ENCODE results near the gene MYADM.
"Not testable (repeated sequence)": the region's sequence is repeated elsewhere in the genome, so short reads cannot be mapped to it uniquely, and the experiment has no call there.

Gene MYADM

DNA sequence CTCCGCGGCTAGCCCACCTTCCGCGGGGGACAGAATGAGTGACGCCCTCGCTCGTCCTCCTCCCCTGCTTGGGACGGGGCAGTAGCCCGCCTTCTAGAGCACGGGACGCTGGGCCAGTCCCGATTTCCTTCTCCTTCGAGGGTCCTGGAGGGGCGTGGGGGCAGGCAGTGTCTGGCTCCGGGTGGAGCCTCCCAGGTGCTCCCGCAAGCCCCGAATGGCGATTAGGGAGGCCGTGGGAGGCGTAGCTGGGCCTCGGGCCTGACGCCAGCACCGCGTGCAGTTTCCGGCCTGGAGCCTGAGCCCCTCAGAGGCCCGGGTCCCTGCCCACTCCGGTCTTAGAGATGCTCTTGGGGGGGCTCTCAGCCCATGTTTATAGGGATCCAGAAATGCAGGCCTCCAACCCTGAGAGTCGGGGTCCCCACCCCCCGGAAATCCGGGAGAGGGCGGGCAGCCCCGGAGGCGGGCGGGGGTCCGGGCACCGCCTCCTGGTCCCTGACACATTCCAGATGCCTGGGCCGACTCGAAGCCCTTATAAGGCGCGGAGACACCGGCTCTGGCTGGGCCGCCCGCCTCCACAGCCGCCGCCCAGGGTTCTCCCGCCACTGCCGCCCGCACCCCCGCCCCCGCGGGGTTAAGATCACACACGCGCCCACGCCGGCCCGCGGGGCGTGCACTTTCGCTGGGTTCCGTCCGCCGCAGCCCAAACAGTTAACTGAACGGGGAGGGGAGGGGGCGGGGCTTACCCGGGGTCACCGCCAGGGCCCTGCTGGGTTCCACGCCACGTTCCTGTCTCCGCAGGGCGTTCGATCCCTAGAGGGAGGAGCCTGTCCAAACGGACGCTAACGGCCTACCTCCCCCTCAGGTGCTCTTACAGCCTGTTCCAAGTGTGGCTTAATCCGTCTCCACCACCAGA, 1.5 kb downstream of the MYADM start:
- peak; percentile 87 for DNase-seq (ENCODE audit: low spot score)

DNA sequence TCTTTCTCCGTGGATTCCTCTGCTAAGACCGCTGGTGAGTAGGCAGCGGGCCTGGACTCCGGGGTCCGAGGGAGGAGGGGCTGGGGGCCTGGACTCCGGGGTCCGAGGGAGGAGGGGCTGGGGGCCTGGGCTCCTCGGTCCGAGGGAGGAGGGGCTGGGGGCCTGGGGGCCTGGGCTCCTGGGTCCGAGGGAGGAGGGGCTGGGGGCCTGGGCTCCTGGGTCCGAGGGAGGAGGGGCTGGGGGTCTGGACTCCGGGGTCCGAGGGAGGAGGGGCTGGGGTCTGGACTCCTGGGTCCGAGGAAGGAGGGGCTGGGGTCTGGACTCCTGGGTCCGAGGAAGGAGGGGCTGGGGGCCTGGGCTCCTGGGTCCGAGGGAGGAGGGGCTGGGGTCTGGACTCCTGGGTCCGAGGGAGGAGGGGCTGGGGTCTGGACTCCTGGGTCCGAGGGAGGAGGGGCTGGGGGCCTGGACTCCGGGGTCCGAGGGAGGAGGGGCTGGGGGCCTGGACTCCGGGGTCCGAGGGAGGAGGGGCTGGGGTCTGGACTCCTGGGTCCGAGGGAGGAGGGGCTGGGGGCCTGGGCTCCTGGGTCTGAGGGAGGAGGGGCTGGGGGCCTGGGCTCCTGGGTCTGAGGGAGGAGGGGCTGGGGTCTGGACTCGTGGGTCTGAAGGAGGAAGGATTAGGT, 2.3 kb downstream of the MYADM start:
- not testable (repeated sequence) for DNase-seq (ENCODE audit: low spot score)

DNA sequence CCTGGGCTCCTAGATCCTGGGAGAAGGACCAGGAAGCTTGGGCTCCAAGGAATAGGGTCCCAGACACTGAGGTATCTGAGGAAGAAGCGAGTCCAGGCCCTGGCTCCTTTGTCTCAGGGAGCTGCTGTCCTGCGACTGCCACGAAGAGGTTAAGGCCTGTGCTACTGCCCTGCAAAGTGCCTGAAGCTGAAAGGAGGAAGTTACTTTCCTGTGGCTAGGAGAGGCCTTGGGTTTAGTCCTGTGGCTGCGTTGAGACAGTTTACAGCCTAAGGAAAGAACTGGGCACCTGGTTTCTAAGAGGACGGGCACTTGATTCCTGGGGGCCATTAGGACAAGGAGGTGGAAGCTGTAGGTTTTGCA, 2.8 kb downstream of the MYADM start:
- no peak for DNase-seq (ENCODE audit: low spot score)

GRCh38 chr19:53871454-53871853, 3.8 kb downstream of the MYADM start:
- no peak for DNase-seq (ENCODE audit: low spot score)

GRCh38 chr19:53872762-53873161, 5.1 kb downstream of the MYADM start:
- DNase-seq (ENCODE audit: low spot score) = no peak

DNA sequence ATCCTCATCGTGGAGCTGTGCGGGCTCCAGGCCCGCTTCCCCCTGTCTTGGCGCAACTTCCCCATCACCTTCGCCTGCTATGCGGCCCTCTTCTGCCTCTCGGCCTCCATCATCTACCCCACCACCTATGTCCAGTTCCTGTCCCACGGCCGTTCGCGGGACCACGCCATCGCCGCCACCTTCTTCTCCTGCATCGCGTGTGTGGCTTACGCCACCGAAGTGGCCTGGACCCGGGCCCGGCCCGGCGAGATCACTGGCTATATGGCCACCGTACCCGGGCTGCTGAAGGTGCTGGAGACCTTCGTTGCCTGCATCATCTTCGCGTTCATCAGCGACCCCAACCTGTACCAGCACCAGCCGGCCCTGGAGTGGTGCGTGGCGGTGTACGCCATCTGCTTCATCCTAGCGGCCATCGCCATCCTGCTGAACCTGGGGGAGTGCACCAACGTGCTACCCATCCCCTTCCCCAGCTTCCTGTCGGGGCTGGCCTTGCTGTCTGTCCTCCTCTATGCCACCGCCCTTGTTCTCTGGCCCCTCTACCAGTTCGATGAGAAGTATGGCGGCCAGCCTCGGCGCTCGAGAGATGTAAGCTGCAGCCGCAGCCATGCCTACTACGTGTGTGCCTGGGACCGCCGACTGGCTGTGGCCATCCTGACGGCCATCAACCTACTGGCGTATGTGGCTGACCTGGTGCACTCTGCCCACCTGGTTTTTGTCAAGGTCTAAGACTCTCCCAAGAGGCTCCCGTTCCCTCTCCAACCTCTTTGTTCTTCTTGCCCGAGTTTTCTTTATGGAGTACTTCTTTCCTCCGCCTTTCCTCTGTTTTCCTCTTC, 6.3 kb downstream of the MYADM start:
- no peak for DNase-seq (ENCODE audit: low spot score)

GRCh38 chr19:53874606-53874990, 6.9 kb downstream of the MYADM start:
- no peak for DNase-seq (ENCODE audit: low spot score)

DNA sequence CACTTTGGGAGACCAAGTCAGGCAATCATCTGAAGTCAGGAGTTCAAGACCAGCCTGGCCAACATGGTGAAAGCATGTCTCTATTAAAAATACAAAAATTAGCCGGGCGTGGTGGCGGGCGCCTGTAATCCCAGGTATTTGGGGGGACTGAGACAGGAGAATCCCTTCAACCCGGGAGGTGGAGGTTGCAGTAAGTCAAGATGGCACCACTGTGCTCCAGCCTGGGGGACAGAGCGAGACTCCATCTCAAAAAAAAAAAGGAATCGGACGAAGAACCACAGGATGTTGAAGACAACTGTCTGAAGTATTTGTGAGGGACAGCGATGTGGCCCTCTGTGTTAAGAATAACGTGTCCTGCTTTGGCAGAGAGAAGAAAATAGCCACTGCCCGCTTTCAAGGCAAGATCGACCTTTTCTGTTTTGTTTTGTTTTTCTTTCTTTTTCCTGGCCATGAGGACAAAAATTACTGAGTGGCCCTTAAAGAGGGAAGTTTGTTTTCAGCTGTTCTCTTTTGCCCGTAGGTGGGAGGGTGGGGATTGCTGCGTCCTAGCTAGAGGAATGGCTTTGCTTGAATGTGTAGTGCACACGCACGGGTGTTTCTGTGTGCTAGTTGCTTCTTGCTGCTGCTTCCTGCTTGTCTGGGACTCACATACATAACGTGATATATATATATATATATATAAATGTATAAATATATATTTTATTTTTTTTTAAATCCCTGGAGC, 8.1 kb downstream of the MYADM start:
- no peak for DNase-seq (ENCODE audit: low spot score)

DNA sequence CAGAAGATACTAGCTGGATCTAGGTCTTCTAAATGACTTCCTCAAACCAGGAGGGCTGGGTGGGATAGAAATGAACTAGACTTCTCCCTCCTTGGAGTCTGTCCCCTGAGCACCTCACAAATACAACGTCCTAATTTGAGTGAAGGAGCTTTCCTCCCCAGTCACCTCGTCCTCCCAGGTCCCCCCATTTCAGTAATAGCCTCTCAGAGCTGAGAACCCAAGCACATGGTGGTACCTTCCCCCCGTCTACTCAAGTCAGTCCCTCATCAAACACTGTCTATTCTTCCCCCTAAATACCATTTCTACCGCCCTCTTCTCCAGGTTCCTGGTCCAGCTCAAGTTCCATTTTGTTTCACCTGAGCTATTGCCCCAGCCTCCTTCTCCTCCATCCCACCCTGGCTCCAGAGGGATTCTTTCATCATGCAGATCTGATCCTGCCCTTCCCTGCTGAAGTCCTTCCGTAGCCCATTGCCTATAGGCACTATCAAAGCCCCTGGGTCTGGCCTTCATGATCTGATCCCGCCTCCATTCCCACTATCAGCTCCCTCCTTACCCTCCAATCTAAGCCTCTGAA, 9.1 kb downstream of the MYADM start:
- DNase-seq (ENCODE audit: low spot score) = no peak

DNA sequence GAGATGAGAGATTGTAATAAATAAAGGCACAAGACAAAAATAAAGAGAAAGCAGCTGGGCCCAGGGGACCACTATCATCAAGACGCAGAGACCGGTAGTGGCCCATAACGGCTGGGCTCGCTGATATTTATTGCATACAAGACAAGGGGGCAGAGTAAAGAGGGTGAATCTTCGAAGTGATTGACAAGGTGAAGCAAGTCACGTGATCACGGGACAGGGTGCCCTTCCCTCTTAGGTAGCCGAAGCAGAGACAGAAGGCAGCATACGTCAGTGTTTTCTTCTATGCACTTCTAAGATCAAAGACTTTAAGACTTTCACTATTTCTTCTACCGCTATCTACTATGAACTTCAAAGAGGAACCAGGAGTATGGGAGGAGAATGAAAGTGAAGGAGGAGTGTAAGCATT, 9.7 kb downstream of the MYADM start:
- no peak for DNase-seq (ENCODE audit: low spot score)

GRCh38 chr19:53878776-53879139, 11.1 kb downstream of the MYADM start:
- no peak for DNase-seq (ENCODE audit: low spot score)

- DNase-seq (ENCODE audit: low spot score) = peak; percentile 98
Observed at GRCh38 chr19:53879140-53880081, 11.7 kb downstream of the MYADM start.

DNA sequence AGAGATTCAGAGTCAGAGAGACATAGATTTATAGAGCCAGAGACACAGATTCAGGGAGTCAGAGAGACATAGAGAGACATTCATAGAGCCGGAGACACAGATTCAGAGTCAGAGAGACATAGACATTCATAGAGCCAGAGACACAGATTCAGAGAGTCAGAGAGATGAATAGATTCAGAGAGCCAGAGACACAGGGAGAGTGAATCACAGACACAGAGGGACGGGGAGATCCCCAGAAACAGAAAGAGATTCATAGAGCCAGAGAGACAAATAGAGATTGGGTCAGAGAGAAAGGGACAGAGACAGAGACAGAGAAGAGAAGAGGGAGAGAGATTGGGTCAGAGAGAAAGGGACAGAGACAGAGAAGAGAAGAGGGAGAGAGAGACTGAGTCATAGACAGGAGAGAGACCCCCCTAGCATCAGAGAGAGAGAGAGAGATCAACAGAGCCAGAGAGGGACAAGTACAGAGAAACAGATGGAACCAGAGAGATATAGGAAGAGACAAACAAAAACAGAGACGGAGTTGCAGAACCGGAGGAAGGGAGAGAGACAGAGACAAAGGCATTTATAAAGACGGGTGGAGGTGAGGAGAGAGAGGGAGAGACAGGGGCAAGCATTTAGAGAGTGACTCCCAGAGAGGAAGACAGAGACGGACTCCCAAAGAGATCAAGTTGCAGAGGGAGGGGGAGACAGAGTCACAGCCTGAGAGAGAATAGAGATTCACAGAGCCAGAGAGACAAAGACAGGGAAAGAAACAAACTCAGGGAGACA, 13.2 kb downstream of the MYADM start:
- no peak for DNase-seq (ENCODE audit: low spot score)

- DNase-seq (ENCODE audit: low spot score) = peak; percentile 82
Observed at GRCh38 chr19:53881482-53882390, 14.1 kb downstream of the MYADM start, which contains the start of gene PRKCG. PRKCG (plus strand) TSS chr19:53882197; CDS start chr19:53882495, 298 bp downstream.

GRCh38 chr19:53882391-53883050, 14.8 kb downstream of the MYADM start:
- DNase-seq (ENCODE audit: low spot score) = no peak

DNA sequence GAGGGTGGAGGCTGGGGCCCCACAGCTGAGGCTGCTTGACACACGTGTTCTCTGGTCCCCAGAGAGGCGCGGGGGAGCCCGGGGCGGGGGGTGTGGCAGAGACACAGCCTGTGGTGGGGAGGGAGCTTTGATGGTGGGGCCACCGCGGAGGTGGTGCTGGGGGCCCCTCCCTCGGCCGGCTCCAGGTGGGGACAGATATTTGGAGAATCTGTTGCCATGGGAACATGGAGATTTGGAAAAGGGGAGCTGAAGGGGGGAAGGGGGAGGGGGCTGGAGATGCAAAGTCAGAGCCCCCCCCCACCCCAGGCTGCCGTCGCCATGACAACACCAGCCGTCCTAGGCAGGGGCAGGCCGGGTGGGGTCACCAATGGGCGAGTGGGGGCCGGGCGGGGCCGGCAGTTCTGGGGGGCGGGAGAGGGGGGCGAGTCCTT, 15.6 kb downstream of the MYADM start:
- no peak for DNase-seq (ENCODE audit: low spot score)

GRCh38 chr19:53883741-53884140, 16.1 kb downstream of the MYADM start:
- DNase-seq (ENCODE audit: low spot score) = no peak

- DNase-seq (ENCODE audit: low spot score) = no peak
Observed at GRCh38 chr19:53884256-53884655, 16.6 kb downstream of the MYADM start.

Data from D341Med (cell line).